Measurements from ENCODE around the gene TMEM38A.
"Not testable (repeated sequence)": the region's sequence is repeated elsewhere in the genome, so short reads cannot be mapped to it uniquely, and the experiment has no call there.

The TMEM38A gene

DNA sequence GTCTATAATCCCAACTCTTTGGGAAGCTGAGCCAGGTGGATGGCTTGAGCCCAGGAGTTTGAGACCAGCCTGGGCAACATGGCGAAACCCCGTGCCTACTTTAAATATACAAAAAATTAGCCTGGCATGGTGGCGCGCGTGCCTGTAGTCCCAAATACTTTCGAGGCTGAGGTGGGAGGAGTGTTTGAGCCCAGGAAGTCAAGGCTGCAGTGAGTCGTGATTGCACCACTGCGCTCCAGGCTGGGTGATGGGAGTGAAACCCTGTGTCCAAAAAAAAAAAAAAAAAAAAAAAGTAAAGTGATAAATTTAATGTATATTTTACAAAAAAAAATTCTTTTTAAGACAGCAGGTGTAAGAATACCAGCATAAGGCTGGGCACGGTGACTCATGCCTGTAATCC is 17.6 kb downstream of the TMEM38A start:
- no peak for DNase-seq

GRCh38 chr19:16679811-16680210 is 18.9 kb downstream of the TMEM38A start:
- no peak for DNase-seq

- no peak for DNase-seq
Measured at GRCh38 chr19:16682539-16682938, 21.6 kb downstream of the TMEM38A start.

DNA sequence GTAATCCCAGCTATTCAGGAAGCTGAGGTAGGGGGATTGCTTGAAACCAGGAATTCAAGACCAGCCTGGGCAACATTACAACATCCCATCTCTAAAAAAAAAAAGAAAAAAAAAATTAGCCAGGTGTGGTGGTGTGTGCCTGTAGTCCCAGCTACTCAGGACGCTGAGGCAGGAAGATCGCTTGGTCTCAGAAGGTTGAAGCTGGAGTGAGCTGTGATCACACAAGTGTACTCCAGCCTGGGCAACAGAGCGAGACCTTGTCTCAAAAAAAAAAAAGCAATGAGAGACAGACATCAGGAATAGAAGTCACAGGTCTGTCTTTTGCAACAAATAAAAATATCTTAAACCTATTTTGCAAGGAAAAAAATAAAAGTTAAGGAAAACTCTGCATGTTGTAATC is 23.3 kb downstream of the TMEM38A start:
- no peak for DNase-seq

- DNase-seq, result no peak
Measured at GRCh38 chr19:16688084-16688483, 27.1 kb downstream of the TMEM38A start.

GRCh38 chr19:16698914-16699313 is 38.0 kb downstream of the TMEM38A start:
- no peak for DNase-seq

- DNase-seq, result no peak
Measured at GRCh38 chr19:16702123-16702522, 41.2 kb downstream of the TMEM38A start.

DNA sequence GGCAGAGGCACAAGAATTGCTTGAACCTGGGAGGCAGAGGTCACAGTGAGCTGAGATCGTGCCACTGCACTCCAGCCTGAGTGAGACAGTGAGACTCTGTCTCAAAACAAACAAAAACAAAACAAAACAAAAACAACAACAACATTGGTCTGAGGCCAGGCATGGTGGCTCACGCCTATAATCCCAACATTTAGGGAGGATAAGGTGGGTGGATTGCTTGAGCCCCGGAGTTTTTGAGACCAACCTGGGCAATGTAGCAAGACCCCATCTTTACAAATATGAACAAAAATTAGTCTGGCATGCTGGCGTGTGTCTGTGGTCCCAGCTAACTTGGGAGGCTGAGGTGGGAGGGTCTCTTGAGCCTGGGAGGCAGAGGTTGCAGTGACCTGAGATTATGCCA is 42.7 kb downstream of the TMEM38A start:
- no peak for DNase-seq

DNA sequence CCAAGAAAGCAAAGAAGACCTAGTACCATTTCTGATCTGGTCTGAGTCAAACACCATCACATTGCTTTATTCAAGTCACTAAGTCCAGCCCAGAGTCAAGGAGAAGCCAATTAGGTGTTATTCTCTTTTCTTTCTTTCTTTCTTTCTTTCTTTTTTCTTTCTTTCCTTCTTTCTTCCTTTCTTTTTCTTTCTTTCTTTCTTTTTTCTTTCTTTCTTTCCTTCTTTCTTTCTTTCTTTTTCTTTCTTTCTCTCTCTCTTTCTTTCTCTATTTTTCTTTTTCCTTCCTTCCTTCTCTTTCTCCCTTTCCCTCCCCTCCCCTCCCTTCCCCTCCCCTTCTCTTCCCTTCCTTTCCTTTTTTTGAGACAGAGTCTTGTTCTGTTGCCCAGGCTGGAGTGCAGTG is 49.9 kb downstream of the TMEM38A start:
- DNase-seq, result not testable (repeated sequence)

- not testable (repeated sequence) for DNase-seq
Measured at GRCh38 chr19:16712295-16712694, 51.4 kb downstream of the TMEM38A start.

GRCh38 chr19:16714702-16715287 is 53.9 kb downstream of the TMEM38A start:
- peak in 1 of 2 experiments; percentile 7 for DNase-seq

- DNase-seq, result no peak
Measured at GRCh38 chr19:16715611-16716010, 54.7 kb downstream of the TMEM38A start.

- no peak for DNase-seq
Measured at GRCh38 chr19:16721051-16721450, 60.1 kb downstream of the TMEM38A start.

DNA sequence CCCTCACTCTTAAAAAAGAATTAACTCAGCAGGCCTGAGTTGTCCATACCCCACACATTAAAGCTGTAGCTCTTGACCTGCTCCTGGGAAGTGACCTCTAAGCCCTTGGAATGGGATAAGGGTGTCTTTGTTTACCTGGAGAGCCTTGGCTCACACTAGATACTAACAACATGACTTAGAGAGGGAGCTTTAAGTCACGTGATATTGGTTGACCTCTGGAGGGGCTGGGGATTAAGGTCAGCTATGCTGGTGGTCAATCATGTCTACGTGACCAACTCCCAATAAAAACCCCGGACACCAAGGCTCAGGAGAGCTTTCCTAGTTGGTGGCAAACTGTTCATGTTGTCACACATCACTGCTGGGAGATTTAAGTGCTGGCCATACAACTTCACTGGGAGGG is 61.7 kb downstream of the TMEM38A start:
- no peak for DNase-seq

DNA sequence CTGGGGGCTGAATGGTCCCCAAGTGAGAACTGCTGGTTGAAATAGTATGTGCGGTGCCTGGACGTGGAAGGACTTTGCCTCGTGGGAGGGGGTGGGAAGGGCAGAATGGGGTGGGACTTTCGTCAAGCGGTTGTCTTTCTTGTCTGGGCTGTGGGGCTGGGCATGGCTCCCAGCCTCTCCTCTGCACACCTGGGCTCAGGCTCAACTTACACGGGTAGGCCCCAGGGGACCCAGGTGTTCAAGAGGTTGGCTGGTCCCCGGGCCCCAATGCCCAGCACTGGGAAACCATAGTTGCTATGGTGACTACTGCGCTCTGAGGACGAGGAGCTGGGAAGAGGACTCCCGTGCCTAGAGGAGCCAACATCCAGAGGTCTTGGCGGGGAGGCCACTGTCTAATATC is 66.0 kb downstream of the TMEM38A start:
- DNase-seq, result no peak

DNA sequence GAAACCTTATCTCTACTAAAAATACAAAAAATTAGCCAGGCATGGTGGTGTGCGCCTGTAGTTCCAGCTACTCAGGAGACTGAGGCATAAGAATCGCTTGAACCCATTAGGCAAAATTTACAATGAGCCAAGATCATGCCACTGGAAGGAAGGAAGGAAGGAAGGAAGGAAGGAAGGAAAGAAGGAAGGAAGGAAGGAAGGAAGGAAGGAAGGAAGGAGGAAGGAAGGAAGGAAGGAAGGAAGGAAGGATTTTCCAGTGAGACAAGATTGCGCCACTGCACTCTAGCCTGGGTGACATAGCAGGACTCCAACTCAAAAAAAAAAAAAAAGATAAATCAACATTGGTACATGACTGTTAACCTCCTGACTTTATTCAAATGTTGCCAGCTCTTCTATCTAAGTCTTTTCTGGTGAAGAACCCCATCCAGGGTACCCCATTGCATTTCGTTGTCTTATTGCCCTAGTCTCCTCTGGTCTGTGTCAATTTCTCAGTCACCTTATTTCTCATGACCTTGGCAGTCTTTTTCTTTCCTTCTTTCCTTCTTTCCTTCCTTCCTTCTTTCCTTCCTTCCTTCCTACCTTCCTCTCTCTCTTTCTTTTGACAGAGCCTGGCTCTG is 74.8 kb downstream of the TMEM38A start:
- not testable (repeated sequence) for DNase-seq

DNA sequence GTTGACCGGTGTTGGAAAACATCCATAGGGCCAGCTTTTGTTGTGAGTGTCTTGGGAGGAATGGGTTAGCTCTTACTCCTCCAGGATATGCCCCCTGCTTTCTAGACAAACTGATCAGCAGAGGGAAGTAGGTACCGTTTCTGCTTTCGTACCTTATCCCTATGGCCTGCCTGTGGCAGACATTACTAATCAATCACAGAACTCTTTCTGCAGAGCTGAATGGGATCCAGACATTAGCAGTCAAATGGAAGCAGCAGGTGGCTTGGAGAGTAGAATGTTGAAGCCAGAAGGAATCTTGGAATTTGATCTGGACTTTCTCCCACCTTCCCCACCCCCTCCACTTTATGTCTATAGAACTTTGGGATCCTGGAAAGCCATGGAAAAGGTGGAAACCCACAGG is 75.8 kb downstream of the TMEM38A start:
- no peak for DNase-seq

- DNase-seq, result no peak
Measured at GRCh38 chr19:16737911-16738310, 77.0 kb downstream of the TMEM38A start.

DNA sequence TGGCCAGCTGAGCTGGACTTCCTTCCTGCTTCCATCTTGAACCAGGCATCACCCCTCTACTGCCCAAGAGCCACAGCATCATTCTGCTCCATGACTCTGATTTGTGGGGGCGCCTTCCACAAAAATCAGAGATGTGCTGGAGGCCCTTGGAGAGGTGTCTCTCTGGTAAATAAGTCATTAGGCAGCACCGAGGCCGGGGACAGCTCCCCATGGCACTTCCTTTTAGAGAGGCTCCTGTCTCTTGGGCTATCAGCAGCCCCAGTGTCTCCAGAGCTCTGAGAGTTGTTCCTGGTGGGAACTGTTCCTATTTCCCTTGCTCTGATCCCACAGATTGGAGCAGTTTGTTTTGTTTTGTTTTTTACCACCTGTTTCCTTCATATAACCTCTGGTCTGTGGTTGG is 78.6 kb downstream of the TMEM38A start:
- no peak for DNase-seq

All from NCI-H1930 (cell line).